H1 (cell line): Measurements from ENCODE around the gene LUM. TPM values are rescaled to one million over a fixed set of nuclear protein-coding genes. Genes with fewer than 3 reads are reported as not detected.

Source experiments
- CTCF ChIA-PET: fragments of 300-600 bp; sonication (Branson Sonifier 250); formaldehyde crosslinking; loops from one replicate; lab custom pipeline; 2021; ENCODE audit not compliant: partially characterized antibody; lab: Charles Lee
- POLR2A ChIA-PET: fragments of 300-600 bp; sonication (Branson Sonifier 250); formaldehyde crosslinking; loops from one replicate; lab custom pipeline; 2021; ENCODE audit warnings: inconsistent platforms; ENCODE audit not compliant: partially characterized antibody; lab: Charles Lee
- DNase-seq, 2 experiments: peaks; one replicate each; pipeline versions ENCODE4 v3.0.0 to v3.0.0-alpha.2; 2010 to 2022; ENCODE audit warnings: low spot score in 2 of 2, low read depth in 1 of 2, mixed read lengths in 1 of 2
- FAIRE-seq: peaks from 2 replicates; lab custom pipeline; 2011; peaks lifted over from hg19 to GRCh38; lab: Jason Lieb, UNC
- H2AFZ ChIP-seq: 2 replicates; pipeline ENCODE4 v1.8.1; 2012; ENCODE audit warnings: low read length, inconsistent platforms
- H2AK5ac ChIP-seq: 2 replicates; pipeline ENCODE4 v1.6.1; 2013; ENCODE audit warnings: low read depth, low read length
- H2BK120ac ChIP-seq: replicated peaks from 2 replicates; pipeline ENCODE3; 2013; ENCODE audit warnings: low read depth, low read length, inconsistent platforms
- H2BK12ac ChIP-seq: 2 replicates; pipeline ENCODE4 v1.6.1; 2013; ENCODE audit warnings: low read depth, low read length
- H2BK15ac ChIP-seq: 2 replicates; pipeline ENCODE4 v1.6.1; 2013; ENCODE audit warnings: low read length
- H2BK20ac ChIP-seq: 2 replicates; pipeline ENCODE4 v1.6.1; 2013; ENCODE audit warnings: low read length
- H2BK5ac ChIP-seq: 2 replicates; pipeline ENCODE4 v1.6.1; 2013; ENCODE audit warnings: low read depth, low read length
- H3K14ac ChIP-seq: 2 replicates; pipeline ENCODE4 v1.6.1; 2013; ENCODE audit warnings: inconsistent platforms; ENCODE audit not compliant: insufficient read length
- H3K18ac ChIP-seq: 2 replicates; pipeline ENCODE4 v1.6.1; 2013; ENCODE audit warnings: low read length; ENCODE audit errors: extremely low read depth
- H3K23ac ChIP-seq: 2 replicates; pipeline ENCODE4 v1.6.1; 2013; ENCODE audit warnings: inconsistent platforms; ENCODE audit not compliant: insufficient read length
- H3K23me2 ChIP-seq: 2 replicates; pipeline ENCODE4 v1.6.1; 2013; ENCODE audit warnings: low read depth, low read length
- H3K27ac ChIP-seq: 2 replicates; pipeline ENCODE4 v1.6.1; 2011; ENCODE audit warnings: low read depth, low read length, inconsistent platforms
- H3K27me3 ChIP-seq, 4 experiments: replicated peaks in 1 of 4; 1 replicate in 1 of 4; 2 replicates in 3 of 4; pipeline versions ENCODE4 v1.6.1 to v1.8.1; 2011 to 2013; ENCODE audit warnings: low read length in 3 of 4, mild to moderate bottlenecking in 3 of 4, inconsistent platforms in 2 of 4, mixed read lengths in 2 of 4, moderate library complexity in 1 of 4; ENCODE audit not compliant: control insufficient read depth in 3 of 4, insufficient read depth in 3 of 4; ENCODE audit errors: extremely low read depth in 1 of 4
- H3K36me3 ChIP-seq, 4 experiments: 2 replicates each; pipeline versions ENCODE4 v1.6.1 to v1.8.1; 2011 to 2013; ENCODE audit warnings: mild to moderate bottlenecking in 4 of 4, low read length in 3 of 4, moderate library complexity in 2 of 4, control low read depth in 1 of 4, inconsistent platforms in 1 of 4; ENCODE audit not compliant: insufficient read depth in 4 of 4, control insufficient read depth in 2 of 4
- H3K4ac ChIP-seq: replicated peaks from 2 replicates; pipeline ENCODE3; 2013; ENCODE audit warnings: low read length, low read depth, mixed read lengths, inconsistent platforms; ENCODE audit not compliant: insufficient read length
- H3K4me1 ChIP-seq, 4 experiments: replicated peaks in 1 of 4; 1 replicate in 1 of 4; 2 replicates in 3 of 4; pipeline versions ENCODE4 v1.6.1 to v1.8.1; 2011 to 2013; ENCODE audit warnings: low read length in 3 of 4, inconsistent platforms in 2 of 4, mixed read lengths in 1 of 4; ENCODE audit not compliant: insufficient read depth in 4 of 4, control insufficient read depth in 3 of 4
- H3K4me2 ChIP-seq, 2 experiments: 2 replicates each; pipeline versions ENCODE4 v1.6.1 to v1.8.1; 2011 to 2013; ENCODE audit warnings: low read depth in 2 of 2, low read length in 2 of 2, control low read depth in 1 of 2, inconsistent platforms in 1 of 2, mild to moderate bottlenecking in 1 of 2; ENCODE audit not compliant: insufficient read depth in 1 of 2
- H3K4me3 ChIP-seq, 4 experiments: fragments of 200-600, 300-600 bp in 1 of 4; sonication (generic), shearing (Covaris generic), sonication (Bioruptor Twin) in 1 of 4; 2 replicates each; pipeline versions ENCODE4 v1.5.1 to v1.8.1; 2011 to 2016; ENCODE audit warnings: low read length in 4 of 4, low read depth in 3 of 4, control low read depth in 2 of 4, inconsistent platforms in 2 of 4, mild to moderate bottlenecking in 2 of 4, mixed read lengths in 1 of 4, moderate library complexity in 1 of 4; ENCODE audit not compliant: insufficient read depth in 2 of 4; ENCODE audit errors: extremely low read depth in 1 of 4
- H3K56ac ChIP-seq: replicated peaks from 2 replicates; pipeline ENCODE3; 2013; ENCODE audit warnings: low read depth, mild to moderate bottlenecking, mixed read lengths, low read length, inconsistent platforms; ENCODE audit not compliant: insufficient read length
- H3K79me1 ChIP-seq: 2 replicates; pipeline ENCODE4 v1.6.1; 2013; ENCODE audit warnings: low read depth, low read length, control low read depth
- H3K79me2 ChIP-seq, 2 experiments: 2 replicates each; pipeline versions ENCODE4 v1.6.1 to v1.8.1; 2012 to 2013; ENCODE audit warnings: low read length in 2 of 2, mild to moderate bottlenecking in 2 of 2, inconsistent platforms in 1 of 2; ENCODE audit not compliant: insufficient read depth in 2 of 2, control insufficient read depth in 1 of 2
- H3K9ac ChIP-seq, 4 experiments: replicated peaks in 1 of 4; 1 replicate in 1 of 4; 2 replicates in 3 of 4; pipeline versions ENCODE4 v1.6.1 to v1.8.1; 2011 to 2013; ENCODE audit warnings: low read depth in 3 of 4, low read length in 3 of 4, control low read depth in 2 of 4, mild to moderate bottlenecking in 2 of 4, moderate library complexity in 2 of 4, inconsistent platforms in 1 of 4; ENCODE audit errors: extremely low read depth in 1 of 4
- H3K9me3 ChIP-seq, 2 experiments: 2 replicates each; pipeline versions ENCODE4 v1.6.1 to v1.8.1; 2012 to 2013; ENCODE audit warnings: mild to moderate bottlenecking in 2 of 2, moderate library complexity in 2 of 2, control low read depth in 1 of 2, inconsistent platforms in 1 of 2, low read depth in 1 of 2, low read length in 1 of 2, mixed read lengths in 1 of 2; ENCODE audit not compliant: insufficient read depth in 2 of 2
- H4K20me1 ChIP-seq, 2 experiments: replicated peaks in 1 of 2; 2 replicates each; pipeline versions ENCODE3 to v1.8.1; 2011 to 2013; ENCODE audit warnings: inconsistent platforms in 2 of 2, low read length in 2 of 2, mild to moderate bottlenecking in 1 of 2; ENCODE audit not compliant: insufficient read depth in 2 of 2, control insufficient read depth in 1 of 2
- H4K5ac ChIP-seq: 2 replicates; pipeline ENCODE4 v1.6.1; 2013; ENCODE audit warnings: low read length, low read depth, mixed read lengths, inconsistent platforms; ENCODE audit not compliant: insufficient read length
- H4K8ac ChIP-seq: 2 replicates; pipeline ENCODE4 v1.8.0; 2013; ENCODE audit warnings: mild to moderate bottlenecking, moderate library complexity, low read length, inconsistent platforms; ENCODE audit not compliant: insufficient read depth; ENCODE audit errors: extremely low read depth
- H4K91ac ChIP-seq: replicated peaks from 2 replicates; pipeline ENCODE3; 2013; ENCODE audit warnings: low read length, mixed read lengths, inconsistent platforms; ENCODE audit not compliant: insufficient read length
- ATF2 ChIP-seq: IDR thresholded peaks from 2 replicates; pipeline ENCODE4 v1.6.1; 2012; ENCODE audit warnings: low read length, inconsistent platforms
- BRCA1 ChIP-seq: IDR thresholded peaks from 2 replicates; pipeline ENCODE4 v1.6.1; 2012; ENCODE audit warnings: low read depth, low read length, improper control_type of control experiment
- CREB1 ChIP-seq: IDR thresholded peaks from 2 replicates; pipeline ENCODE4 v1.6.1; 2012; ENCODE audit warnings: inconsistent platforms
- GABPA ChIP-seq: IDR thresholded peaks from 2 replicates; pipeline ENCODE4 v1.6.1; 2011; ENCODE audit warnings: mild to moderate bottlenecking, low read length, moderate library complexity, borderline replicate concordance; ENCODE audit not compliant: insufficient read depth
- HDAC6 ChIP-seq: IDR thresholded peaks from one replicate; pipeline ENCODE4 v1.7.1; 2012; ENCODE audit warnings: low read depth, mild to moderate bottlenecking, inconsistent platforms, low read length, moderate library complexity
- KDM1A ChIP-seq: fragments of 200-600, 300-600 bp; sonication (generic); IDR thresholded peaks from 2 replicates; pipeline ENCODE4 v1.7.1; 2016; ENCODE audit warnings: mild to moderate bottlenecking, low read length, borderline replicate concordance
- POLR2AphosphoS5 ChIP-seq: IDR thresholded peaks from 2 replicates; pipeline ENCODE4 v1.6.1; 2011; ENCODE audit warnings: low read depth, low read length
- SUZ12 ChIP-seq: fragments of 200-600 bp; sonication (generic); IDR thresholded peaks from 2 replicates; pipeline ENCODE4 v1.6.1; 2012; ENCODE audit warnings: mild to moderate bottlenecking, inconsistent platforms, low read length, moderate library complexity, mixed read lengths
- YY1 ChIP-seq: IDR thresholded peaks from 2 replicates; pipeline ENCODE4 v1.6.1; 2011; ENCODE audit warnings: low read depth, mild to moderate bottlenecking, low read length
- WGBS, 2 experiments: shearing (Covaris generic) in 1 of 2; methylation state at CpG; one replicate each; pipeline versions ENCODE4 v1.1.6 to v1.1.7; 2013 to 2015; ENCODE audit warnings: low lambda C conversion rate in 2 of 2, mixed read lengths in 2 of 2, inconsistent platforms in 1 of 2, low coverage in 1 of 2, missing lambda C conversion rate in 1 of 2; ENCODE audit not compliant: insufficient replicate concordance in 2 of 2, insufficient coverage in 1 of 2, insufficient read length in 1 of 2; ENCODE audit errors: extremely low coverage in 1 of 2, missing lambda C conversion rate in 1 of 2; 5-methylcytosine and 5-hydroxymethylcytosine counted together
- polyA plus RNA-seq, 7 experiments: library from polyadenylated mRNA; depleted of rRNA in 3 of 7; stranded (reverse) in 5 of 7; unstranded in 2 of 7; fragments of >200 nt in 5 of 7; fragments of 200-250 nt in 2 of 7; gene quantifications; 1 replicate in 5 of 7; 2 replicates in 1 of 7; 4 replicates in 1 of 7; pipeline versions ENCODE4 v1.2.1 to v1.2.3, GENCODE V29; 2011 to 2013; ENCODE audit warnings: missing spikeins in 2 of 7, mixed read lengths in 2 of 7
- total RNA-seq: library from RNA; stranded (reverse); fragmentation: NEBNext Ultra II Directional; extraction: Animal tissue kit (Norgen Biotek cat#: 25700); gene quantifications from 2 replicates; pipeline ENCODE4 v1.2.1, GENCODE V29; 2021
- TF ChIP-seq, protein P1 (sequence below): IDR thresholded peaks from 2 replicates; pipeline ENCODE4 v1.6.1; 2011; ENCODE audit warnings: low read length, improper control_type of control experiment

Gene LUM
- total and polyA plus RNA-seq, 2 of the 8 experiments (the other 6 are each of a cell fraction or from before 2014, with no cell fraction given): not detected

DNA sequence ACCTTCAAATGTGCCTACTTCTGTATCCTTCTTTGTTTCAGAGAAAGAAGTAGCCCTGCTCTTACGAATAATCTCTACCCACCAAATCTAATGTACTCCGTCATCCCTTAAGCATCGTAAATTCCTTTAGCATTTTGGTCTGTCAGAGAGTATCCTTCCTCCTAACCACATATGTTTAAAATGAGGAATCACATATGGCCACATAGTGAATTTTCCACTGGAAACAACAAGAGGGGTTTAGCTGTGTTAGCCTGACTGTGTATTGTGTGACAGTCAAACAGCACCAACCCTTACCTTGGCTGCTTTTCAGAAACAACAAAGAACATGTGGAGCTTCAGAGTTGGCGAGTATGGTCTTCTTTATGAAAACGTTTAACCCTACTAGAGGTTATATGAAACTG lies 5.5 kb downstream of the LUM start:
- Histone ChIP-seq H3K56ac (no peak overlapping the region), H2AK5ac (no peak overlapping the region), H3K79me2 (no peaks in the 10 kb centered on the region), H4K5ac (no peak overlapping the region), H2BK120ac (no peak overlapping the region), H3K4me2 (no peak overlapping the region), H3K27me3 (no peaks in the 10 kb centered on the region), H3K79me1 (no peaks in the 10 kb centered on the region), H2BK20ac (no peak overlapping the region), H4K20me1 (no peaks in the 10 kb centered on the region), H3K27ac (no peak overlapping the region), H2BK12ac (no peak overlapping the region), H4K91ac (no peak overlapping the region), H3K23ac (no peak overlapping the region), H4K8ac (no peak overlapping the region), H3K18ac (no peak overlapping the region), H3K14ac (no peak overlapping the region), H3K9ac (no peak overlapping the region), H2BK15ac (no peak overlapping the region), H3K36me3 (no peaks in the 10 kb centered on the region), H3K4me1 (no peaks in the 10 kb centered on the region), H2AFZ (no peak overlapping the region), H2BK5ac (no peak overlapping the region), H3K9me3 (no peaks in the 10 kb centered on the region), H3K4ac (no peak overlapping the region), H3K4me3 (no peak overlapping the region), H3K23me2 (no peaks in the 10 kb centered on the region)
- ChIA-PET POLR2A (no interaction called here), CTCF (interaction anchor here (1.0 to 1.6 kb wide), 3 partner anchors 14 to 250 kb away, joined by 3 to 4 read pairs (median 4); no protein-coding TSS in a partner anchor)
- FAIRE-seq (no peak), DNase-seq (no peak)
- no peak for TF ChIP-seq YY1
- TF ChIP-seq POLR2AphosphoS5: no peak
- no peak for TF ChIP-seq HDAC6
- TF ChIP-seq BRCA1: no peak
- no peak for TF ChIP-seq CREB1
- TF ChIP-seq GABPA: no peak
- TF ChIP-seq SUZ12: no peak
- no peak for TF ChIP-seq KDM1A
- TF ChIP-seq, protein P1, sequence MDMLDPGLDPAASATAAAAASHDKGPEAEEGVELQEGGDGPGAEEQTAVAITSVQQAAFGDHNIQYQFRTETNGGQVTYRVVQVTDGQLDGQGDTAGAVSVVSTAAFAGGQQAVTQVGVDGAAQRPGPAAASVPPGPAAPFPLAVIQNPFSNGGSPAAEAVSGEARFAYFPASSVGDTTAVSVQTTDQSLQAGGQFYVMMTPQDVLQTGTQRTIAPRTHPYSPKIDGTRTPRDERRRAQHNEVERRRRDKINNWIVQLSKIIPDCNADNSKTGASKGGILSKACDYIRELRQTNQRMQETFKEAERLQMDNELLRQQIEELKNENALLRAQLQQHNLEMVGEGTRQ: no peak
- no peak for TF ChIP-seq ATF2
- 91% methylated on average over 5 of the region's 5 CpGs; no CpG with 5 or more reads in 1 of the 2 experiments for WGBS, 2 experiments
